ENCODE measurements around the gene GNG2.

The GNG2 gene

GRCh38 chr14:51972566-51972965 is 112.2 kb downstream of the GNG2 start:
- H3K36me3 ChIP-seq (ENCODE audit: low read length) = no peaks in the 10 kb centered on the region
- H3K27ac ChIP-seq (ENCODE audit: low read depth, low read length) = no peak overlapping the region
- H3K4me2 ChIP-seq (ENCODE audit: low read depth, low read length, poor library complexity, severe bottlenecking) = no peak overlapping the region
- H4K20me1 ChIP-seq (ENCODE audit: low read depth, low read length) = no peaks in the 10 kb centered on the region
- H3K79me2 ChIP-seq (ENCODE audit: insufficient read depth, low read length) = no peaks in the 10 kb centered on the region
- H3K27me3 ChIP-seq (ENCODE audit: low read length) = no peaks in the 10 kb centered on the region
- no peaks in the 10 kb centered on the region for H3K9me3 ChIP-seq (ENCODE audit: insufficient read depth, low read length)
- no peak overlapping the region for H2AFZ ChIP-seq (ENCODE audit: low read depth, low read length, severe bottlenecking)
- no peak overlapping the region for H3K9ac ChIP-seq (ENCODE audit: low read length)
- no peaks in the 10 kb centered on the region for H3F3A ChIP-seq (ENCODE audit: insufficient read depth)
- H3K4me3 ChIP-seq (ENCODE audit: insufficient read depth, low read length, poor library complexity, severe bottlenecking) = no peak overlapping the region
- no peaks in the 10 kb centered on the region for H3K9me2 ChIP-seq (replicated peaks; ENCODE audit: insufficient read depth, low read length)
- TF ChIP-seq EZH2phosphoT487 (conservative IDR thresholded peaks at IDR 0.05; ENCODE audit: low read length) = no peak
- TF ChIP-seq CTCF (IDR thresholded peaks at IDR 0.05; ENCODE audit: insufficient read depth, low read length, poor library complexity, severe bottlenecking) = no peak

GRCh38 chr14:51977075-51977474 is 116.7 kb downstream of the GNG2 start:
- Histone ChIP-seq H3K79me2 (ENCODE audit: insufficient read depth, low read length) (no peaks in the 10 kb centered on the region), H3K27me3 (ENCODE audit: low read length) (no peaks in the 10 kb centered on the region), H3K27ac (ENCODE audit: low read depth, low read length) (no peak overlapping the region), H3K9ac (ENCODE audit: low read length) (no peak overlapping the region), H3K4me3 (ENCODE audit: insufficient read depth, low read length, poor library complexity, severe bottlenecking) (no peak overlapping the region), H3K4me2 (ENCODE audit: low read depth, low read length, poor library complexity, severe bottlenecking) (no peak overlapping the region), H2AFZ (ENCODE audit: low read depth, low read length, severe bottlenecking) (no peak overlapping the region), H4K20me1 (ENCODE audit: low read depth, low read length) (no peaks in the 10 kb centered on the region), H3K9me2 (replicated peaks; ENCODE audit: insufficient read depth, low read length) (no peaks in the 10 kb centered on the region), H3F3A (ENCODE audit: insufficient read depth) (no peaks in the 10 kb centered on the region), H3K36me3 (ENCODE audit: low read length) (no peaks in the 10 kb centered on the region), H3K9me3 (ENCODE audit: insufficient read depth, low read length) (no peaks in the 10 kb centered on the region)
- no peak for TF ChIP-seq EZH2phosphoT487 (conservative IDR thresholded peaks at IDR 0.05; ENCODE audit: low read length)
- no peak for TF ChIP-seq CTCF (IDR thresholded peaks at IDR 0.05; ENCODE audit: insufficient read depth, low read length, poor library complexity, severe bottlenecking)

- TF ChIP-seq CTCF (IDR thresholded peaks at IDR 0.05; ENCODE audit: insufficient read depth, low read length, poor library complexity, severe bottlenecking) (no peak), EZH2phosphoT487 (conservative IDR thresholded peaks at IDR 0.05; ENCODE audit: low read length) (no peak)
- Histone ChIP-seq H3K79me2 (ENCODE audit: insufficient read depth, low read length) (no peaks in the 10 kb centered on the region), H3K27me3 (ENCODE audit: low read length) (no peaks in the 10 kb centered on the region), H3K4me2 (ENCODE audit: low read depth, low read length, poor library complexity, severe bottlenecking) (no peak overlapping the region), H3K27ac (ENCODE audit: low read depth, low read length) (no peak overlapping the region), H2AFZ (ENCODE audit: low read depth, low read length, severe bottlenecking) (peak overlapping the region; percentile 24), H3K9me2 (replicated peaks; ENCODE audit: insufficient read depth, low read length) (no peaks in the 10 kb centered on the region), H3K4me3 (ENCODE audit: insufficient read depth, low read length, poor library complexity, severe bottlenecking) (no peak overlapping the region), H3K36me3 (ENCODE audit: low read length) (no peaks in the 10 kb centered on the region), H3F3A (ENCODE audit: insufficient read depth) (no peaks in the 10 kb centered on the region), H3K9ac (ENCODE audit: low read length) (no peak overlapping the region), H4K20me1 (ENCODE audit: low read depth, low read length) (no peaks in the 10 kb centered on the region), H3K9me3 (ENCODE audit: insufficient read depth, low read length) (no peaks in the 10 kb centered on the region)
These were observed 118.3 kb downstream of the GNG2 start for GRCh38 chr14:51978681-51979085.
